Measurements from ENCODE around the gene HMHB1. TPM values are rescaled to one million over a fixed set of nuclear protein-coding genes. Genes with fewer than 3 reads are reported as not detected.

The HMHB1 gene
- total RNA-seq, 1 experiment from 2014 or later: not detected

- intact Hi-C loops (cut with micrococcal nuclease): no loop called here
- BruUV-seq (replicated peaks): no TSS peak
- TF ChIP-seq CTCF (IDR thresholded peaks at IDR 0.05; ENCODE audit: unreplicated experiment): no peak
- no peak for DNase-seq (ENCODE audit: unreplicated experiment)
- no peaks in the 10 kb centered on the region for H3K4me1 Mint-ChIP-seq (ENCODE audit: insufficient read depth, unreplicated experiment)
- no peak overlapping the region for H3K27ac Mint-ChIP-seq (ENCODE audit: low read depth, unreplicated experiment)
- ChIA-PET POLR2A (no interaction called here), CTCF (interaction anchor here (1.5 to 2.8 kb wide), 2 partner anchors 10 to 133 kb away, joined by 5 to 14 read pairs; no protein-coding TSS in a partner anchor)
- H3K36me3 Mint-ChIP-seq (ENCODE audit: insufficient read depth, unreplicated experiment): no peaks in the 10 kb centered on the region
- no peaks in the 10 kb centered on the region for H3K27me3 Mint-ChIP-seq (ENCODE audit: insufficient read depth, unreplicated experiment)
- no peaks in the 10 kb centered on the region for H3K9me3 Mint-ChIP-seq (ENCODE audit: unreplicated experiment)
- H3K4me3 Mint-ChIP-seq (ENCODE audit: unreplicated experiment): no peak overlapping the region
Measured at GRCh38 chr5:143835251-143835650, 23.3 kb downstream of the HMHB1 start.

DNA sequence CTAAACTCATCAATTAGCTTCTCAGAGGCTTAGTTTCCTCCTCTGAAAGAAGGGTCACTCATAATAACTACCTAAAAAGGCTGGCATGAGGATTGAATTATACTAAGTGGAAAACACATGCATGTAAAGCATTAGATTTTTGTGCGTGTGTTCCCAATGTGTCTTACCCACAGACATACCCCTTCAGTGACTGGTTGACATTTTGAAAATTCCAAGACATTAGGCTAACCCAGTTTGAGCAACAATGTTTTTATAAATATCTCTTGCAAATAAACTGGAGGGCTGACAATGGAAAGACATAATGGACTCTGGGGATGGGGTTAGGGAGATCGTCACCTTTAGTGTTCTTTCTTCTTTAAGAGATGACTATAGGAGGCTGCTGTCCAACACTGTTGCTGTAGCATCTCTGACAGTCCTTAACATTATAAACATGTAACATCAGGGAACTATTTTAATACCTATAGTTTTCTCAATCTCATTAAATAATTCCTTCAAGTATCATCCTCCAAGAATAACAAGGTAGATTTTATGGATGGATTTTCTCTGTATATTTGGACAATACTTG, 24.3 kb downstream of the HMHB1 start:
- TF ChIP-seq CTCF (IDR thresholded peaks at IDR 0.05; ENCODE audit: unreplicated experiment): no peak
- DNase-seq (ENCODE audit: unreplicated experiment): no peak
- no TSS peak for BruUV-seq (replicated peaks)
- Mint-ChIP-seq H3K4me1 (ENCODE audit: insufficient read depth, unreplicated experiment) (no peaks in the 10 kb centered on the region), H3K9me3 (ENCODE audit: unreplicated experiment) (no peaks in the 10 kb centered on the region), H3K27me3 (ENCODE audit: insufficient read depth, unreplicated experiment) (no peaks in the 10 kb centered on the region), H3K4me3 (ENCODE audit: unreplicated experiment) (no peak overlapping the region), H3K36me3 (ENCODE audit: insufficient read depth, unreplicated experiment) (no peaks in the 10 kb centered on the region), H3K27ac (ENCODE audit: low read depth, unreplicated experiment) (no peak overlapping the region)
- POLR2A ChIA-PET: interaction anchor here (1.4 kb wide), 1 partner anchor 13 kb away, joined by 3 read pairs; no protein-coding TSS in a partner anchor
- CTCF ChIA-PET: interaction anchor here (0.6 to 3.3 kb wide), 4 partner anchors 10 to 120 kb away, joined by 3 to 39 read pairs (median 9); no protein-coding TSS in a partner anchor
- intact Hi-C loops (cut with micrococcal nuclease): no loop called here

- intact Hi-C loops (cut with micrococcal nuclease): no loop called here
- no peaks in the 10 kb centered on the region for H3K36me3 Mint-ChIP-seq (ENCODE audit: insufficient read depth, unreplicated experiment)
- TF ChIP-seq CTCF (IDR thresholded peaks at IDR 0.05; ENCODE audit: unreplicated experiment): no peak
- DNase-seq (ENCODE audit: unreplicated experiment): no peak
- no peak overlapping the region for H3K4me3 Mint-ChIP-seq (ENCODE audit: unreplicated experiment)
- no TSS peak for BruUV-seq (replicated peaks)
- ChIA-PET POLR2A (interaction anchor here (1.3 to 1.4 kb wide), 2 partner anchors 12 to 15 kb away, joined by 3 read pairs; no protein-coding TSS in a partner anchor), CTCF (interaction anchor here (0.6 to 3.3 kb wide), 2 partner anchors 11 to 17 kb away, joined by 3 to 39 read pairs; no protein-coding TSS in a partner anchor)
- H3K9me3 Mint-ChIP-seq (ENCODE audit: unreplicated experiment): no peaks in the 10 kb centered on the region
- H3K4me1 Mint-ChIP-seq (ENCODE audit: insufficient read depth, unreplicated experiment): no peaks in the 10 kb centered on the region
- H3K27ac Mint-ChIP-seq (ENCODE audit: low read depth, unreplicated experiment): no peak overlapping the region
- no peaks in the 10 kb centered on the region for H3K27me3 Mint-ChIP-seq (ENCODE audit: insufficient read depth, unreplicated experiment)
Measured at GRCh38 chr5:143837306-143837848, 25.4 kb downstream of the HMHB1 start.

- H3K9me3 Mint-ChIP-seq (ENCODE audit: unreplicated experiment): no peaks in the 10 kb centered on the region
- intact Hi-C loops (cut with micrococcal nuclease): no loop called here
- no TSS peak for BruUV-seq (replicated peaks)
Measured at GRCh38 chr5:143841446-143841845, 29.5 kb downstream of the HMHB1 start.

More at GRCh38 chr5:143841446-143841845, 29.5 kb downstream of the HMHB1 start:
- Mint-ChIP-seq H3K27ac (ENCODE audit: low read depth, unreplicated experiment) (no peak overlapping the region), H3K36me3 (ENCODE audit: insufficient read depth, unreplicated experiment) (no peaks in the 10 kb centered on the region), H3K27me3 (ENCODE audit: insufficient read depth, unreplicated experiment) (no peaks in the 10 kb centered on the region), H3K4me1 (ENCODE audit: insufficient read depth, unreplicated experiment) (no peaks in the 10 kb centered on the region), H3K4me3 (ENCODE audit: unreplicated experiment) (no peak overlapping the region)
- TF ChIP-seq CTCF (IDR thresholded peaks at IDR 0.05; ENCODE audit: unreplicated experiment): no peak
- ChIA-PET POLR2A (no interaction called here), CTCF (interaction anchor here (0.7 to 1.6 kb wide), 2 partner anchors 16 to 1126 kb away, joined by 4 to 9 read pairs; no protein-coding TSS in a partner anchor)
- no peak for DNase-seq (ENCODE audit: unreplicated experiment)

Data from MCF 10A (cell line).